ENCODE results near the gene PGAP3. TPM values are rescaled to one million over a fixed set of nuclear protein-coding genes. Genes with fewer than 3 reads are reported as not detected.

Gene PGAP3
- total RNA-seq, 1 donor from 2014 or later, result 23.8 TPM

- DNase-seq (ENCODE audit: low spot score) (no peak), ATAC-seq (no peak)
Observed at GRCh38 chr17:39640591-39641031, 47.2 kb downstream of the PGAP3 start.

- ATAC-seq, result no peak
- no peak for DNase-seq (ENCODE audit: low spot score)
Observed at GRCh38 chr17:39639566-39640458, 48.0 kb downstream of the PGAP3 start.

DNA sequence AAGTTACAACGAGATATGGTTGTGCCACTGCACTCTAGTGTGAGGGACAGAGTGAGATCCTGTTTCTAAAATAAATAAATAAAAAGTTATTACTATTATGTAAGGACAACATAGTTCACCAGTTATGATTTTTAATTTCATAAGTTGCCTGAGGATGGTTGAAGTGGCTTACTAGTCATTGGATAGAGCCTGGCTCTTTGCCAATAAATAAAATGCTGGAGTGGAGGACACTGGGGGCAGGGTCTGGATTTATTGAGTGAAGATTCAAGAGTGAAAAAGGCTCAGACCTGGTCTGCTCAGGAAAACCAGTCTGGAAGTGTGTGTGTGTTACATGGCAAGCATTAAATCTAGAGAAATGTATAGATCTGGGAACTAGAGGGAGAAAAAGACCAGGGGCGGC lies 48.8 kb downstream of the PGAP3 start:
- DNase-seq (ENCODE audit: low spot score) (no peak), ATAC-seq (no peak)

DNA sequence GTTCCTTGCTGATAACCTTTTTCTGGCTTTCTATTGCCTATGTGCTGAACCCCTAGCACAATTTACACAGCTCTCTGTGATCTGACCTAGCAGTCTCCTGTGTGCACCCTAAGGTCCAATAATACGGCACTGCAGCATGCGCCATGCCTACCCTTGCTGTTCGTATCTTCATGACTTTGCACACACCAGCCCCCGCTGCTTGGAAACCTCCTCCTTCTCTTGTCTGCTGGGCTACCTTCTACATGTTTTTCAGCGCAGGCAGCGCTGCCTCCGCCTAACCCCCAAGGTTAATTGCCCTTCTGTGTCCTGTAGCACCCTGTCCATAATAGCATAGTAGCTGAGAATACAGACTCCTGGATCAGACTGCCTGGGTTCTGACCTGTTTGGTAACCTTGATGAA lies 49.5 kb downstream of the PGAP3 start:
- DNase-seq (ENCODE audit: low spot score) (no peak), ATAC-seq (no peak)

DNA sequence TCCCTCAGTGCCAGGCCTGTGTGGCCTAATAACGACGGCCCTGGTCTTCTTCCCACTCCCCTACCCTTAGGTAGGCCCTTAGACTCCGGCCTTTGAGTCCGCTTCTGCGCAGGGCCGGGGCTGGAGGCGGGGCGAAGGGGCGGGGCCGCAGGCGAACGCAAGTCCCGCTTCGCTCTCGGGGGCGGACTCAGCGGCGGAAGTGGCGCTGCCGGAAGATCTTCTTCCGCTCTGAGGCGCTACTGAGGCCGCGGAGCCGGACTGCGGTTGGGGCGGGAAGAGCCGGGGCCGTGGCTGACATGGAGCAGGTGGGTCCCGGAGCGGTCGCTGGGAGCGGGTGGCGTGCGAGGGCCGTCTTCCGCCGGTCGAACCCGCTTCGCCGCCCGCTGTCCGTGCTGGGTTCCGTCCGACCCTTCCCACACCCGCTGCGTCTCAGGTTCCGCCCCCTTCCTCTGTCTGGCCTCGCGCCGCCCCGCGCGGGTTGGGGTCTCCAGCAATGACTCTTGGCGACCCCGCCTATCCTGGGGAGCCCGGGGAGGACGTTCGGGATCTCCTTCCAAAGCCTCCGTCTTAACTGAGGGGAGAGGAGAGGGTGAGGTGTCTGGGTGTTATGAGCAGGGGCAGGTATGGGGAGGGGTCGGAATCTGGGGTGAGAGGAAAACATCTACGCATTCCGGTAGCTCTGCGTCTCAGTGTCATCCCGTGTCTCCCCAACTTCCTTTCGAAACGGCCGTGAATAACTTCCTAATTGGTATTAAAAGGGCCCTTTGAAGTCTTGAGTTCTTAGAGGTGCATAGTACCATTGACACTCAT lies 50.7 kb downstream of the PGAP3 start, which contains the start of gene STARD3:
STARD3 (plus strand) TSS at position 218 of the 810 bp plus-strand sequence. CDS start 16,388 bp downstream, outside the sequence.
- peak; percentile 95 for ATAC-seq
- peak; percentile 94 for DNase-seq (ENCODE audit: low spot score)

DNA sequence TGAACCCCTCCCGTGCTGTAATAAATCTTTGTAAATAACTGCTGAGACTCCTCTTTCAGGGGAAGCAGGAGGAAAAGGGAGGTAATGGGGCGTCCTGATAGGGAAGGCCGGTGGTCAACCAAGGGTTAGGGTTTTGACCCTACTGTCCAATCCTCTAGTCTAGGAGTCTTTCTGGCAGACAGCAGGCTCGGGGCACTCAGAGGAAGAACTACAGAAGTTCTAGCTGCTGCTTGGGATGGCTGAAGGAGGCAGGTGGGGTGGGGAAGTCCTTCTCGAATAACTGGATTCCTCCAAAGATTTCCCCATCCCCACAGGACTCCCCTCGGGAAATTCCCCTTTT lies 51.3 kb downstream of the PGAP3 start:
- no peak for ATAC-seq

DNA sequence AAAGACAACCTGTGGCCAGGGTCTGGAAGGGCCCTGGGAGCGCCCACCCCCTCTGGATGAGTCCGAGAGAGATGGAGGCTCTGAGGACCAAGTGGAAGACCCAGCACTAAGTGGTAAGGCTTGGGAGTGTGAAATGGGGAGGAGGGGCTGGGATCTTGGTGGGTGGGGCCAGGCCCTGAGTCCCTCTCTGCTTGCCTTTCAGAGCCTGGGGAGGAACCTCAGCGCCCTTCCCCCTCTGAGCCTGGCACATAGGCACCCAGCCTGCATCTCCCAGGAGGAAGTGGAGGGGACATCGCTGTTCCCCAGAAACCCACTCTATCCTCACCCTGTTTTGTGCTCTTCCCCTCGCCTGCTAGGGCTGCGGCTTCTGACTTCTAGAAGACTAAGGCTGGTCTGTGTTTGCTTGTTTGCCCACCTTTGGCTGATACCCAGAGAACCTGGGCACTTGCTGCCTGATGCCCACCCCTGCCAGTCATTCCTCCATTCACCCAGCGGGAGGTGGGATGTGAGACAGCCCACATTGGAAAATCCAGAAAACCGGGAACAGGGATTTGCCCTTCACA lies 52.2 kb downstream of the PGAP3 start:
- ATAC-seq, result no peak
- no peak for DNase-seq (ENCODE audit: low spot score)

More for the DNA sequence above, 51.3 kb downstream of the PGAP3 start:
- DNase-seq (ENCODE audit: low spot score), result no peak

DNA sequence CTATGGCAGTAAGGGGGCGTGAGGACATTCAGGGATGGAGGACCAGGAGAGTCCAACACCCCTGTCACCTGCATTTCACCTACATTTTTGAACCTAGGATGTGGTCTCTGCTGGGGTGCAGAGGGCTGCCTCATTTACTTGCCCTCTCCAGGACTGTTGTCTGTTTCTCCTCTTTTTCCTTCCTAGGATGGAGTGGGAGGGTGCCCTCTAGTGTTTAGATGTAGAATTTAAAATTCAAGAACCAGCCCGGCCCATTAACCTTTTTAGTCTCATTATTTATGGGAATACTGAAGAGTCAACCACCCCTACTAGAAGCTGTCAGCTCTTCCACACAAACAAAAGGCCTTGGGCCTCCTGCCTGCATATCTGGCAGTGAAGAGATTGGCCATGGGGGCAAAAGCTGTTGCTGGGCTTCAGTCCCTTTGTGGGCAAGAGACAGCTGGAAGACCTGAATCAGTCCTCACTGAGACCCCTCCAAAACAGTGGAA lies 53.4 kb downstream of the PGAP3 start:
- DNase-seq (ENCODE audit: low spot score), result no peak
- peak; percentile 46 for ATAC-seq

- DNase-seq (ENCODE audit: low spot score) (no peak), ATAC-seq (no peak)
Observed at GRCh38 chr17:39633570-39634183, 54.2 kb downstream of the PGAP3 start.

- ATAC-seq, result no peak
- no peak for DNase-seq (ENCODE audit: low spot score)
Observed at GRCh38 chr17:39632153-39632941, 55.5 kb downstream of the PGAP3 start.

DNA sequence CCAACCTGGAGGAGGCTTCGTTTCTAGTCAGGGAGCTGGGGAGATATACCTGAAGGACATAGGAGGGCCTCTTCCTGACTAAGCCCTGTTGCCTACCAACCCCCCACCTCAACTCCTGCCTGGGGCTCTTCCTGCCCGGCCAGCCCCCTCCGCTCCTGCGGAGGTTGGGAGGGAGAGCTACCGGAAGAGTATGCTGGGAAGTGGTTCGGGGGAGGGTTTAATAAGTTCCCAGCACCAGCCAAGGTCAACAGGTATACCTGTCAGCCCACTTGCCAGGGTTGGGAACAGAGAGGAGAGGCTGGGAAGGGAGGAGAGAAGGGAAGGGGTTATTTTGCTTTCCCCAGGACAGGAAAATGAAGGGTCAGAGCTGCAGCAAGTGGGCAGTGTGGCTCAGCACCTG lies 56.5 kb downstream of the PGAP3 start:
- DNase-seq (ENCODE audit: low spot score), result no peak
- no peak for ATAC-seq

DNA sequence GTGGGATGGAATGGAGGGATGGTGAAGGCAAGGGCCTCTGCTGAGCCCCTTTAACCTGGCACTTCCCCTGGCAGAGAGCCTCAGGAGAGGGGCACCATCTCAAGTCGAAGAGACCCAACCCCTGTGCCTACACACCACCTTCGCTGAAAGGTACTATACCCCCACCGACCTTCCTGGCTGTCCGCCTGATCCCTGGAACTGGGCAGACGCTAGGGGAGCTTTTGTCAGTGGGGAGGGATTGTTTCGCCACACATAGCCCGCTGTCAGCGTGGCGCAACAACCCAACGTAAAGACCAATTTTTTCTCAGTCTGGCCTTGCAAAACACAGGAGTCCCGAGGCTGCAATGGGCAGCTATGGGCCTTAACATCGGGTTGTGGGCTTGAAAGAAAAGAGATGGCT lies 58.0 kb downstream of the PGAP3 start:
- DNase-seq (ENCODE audit: low spot score) (no peak), ATAC-seq (no peak)

- DNase-seq (ENCODE audit: low spot score), result no peak
- ATAC-seq, result no peak
Observed at GRCh38 chr17:39629494-39629880, 58.4 kb downstream of the PGAP3 start.

GRCh38 chr17:39628655-39629493 lies 59.0 kb downstream of the PGAP3 start:
- no peak for DNase-seq (ENCODE audit: low spot score)

DNA sequence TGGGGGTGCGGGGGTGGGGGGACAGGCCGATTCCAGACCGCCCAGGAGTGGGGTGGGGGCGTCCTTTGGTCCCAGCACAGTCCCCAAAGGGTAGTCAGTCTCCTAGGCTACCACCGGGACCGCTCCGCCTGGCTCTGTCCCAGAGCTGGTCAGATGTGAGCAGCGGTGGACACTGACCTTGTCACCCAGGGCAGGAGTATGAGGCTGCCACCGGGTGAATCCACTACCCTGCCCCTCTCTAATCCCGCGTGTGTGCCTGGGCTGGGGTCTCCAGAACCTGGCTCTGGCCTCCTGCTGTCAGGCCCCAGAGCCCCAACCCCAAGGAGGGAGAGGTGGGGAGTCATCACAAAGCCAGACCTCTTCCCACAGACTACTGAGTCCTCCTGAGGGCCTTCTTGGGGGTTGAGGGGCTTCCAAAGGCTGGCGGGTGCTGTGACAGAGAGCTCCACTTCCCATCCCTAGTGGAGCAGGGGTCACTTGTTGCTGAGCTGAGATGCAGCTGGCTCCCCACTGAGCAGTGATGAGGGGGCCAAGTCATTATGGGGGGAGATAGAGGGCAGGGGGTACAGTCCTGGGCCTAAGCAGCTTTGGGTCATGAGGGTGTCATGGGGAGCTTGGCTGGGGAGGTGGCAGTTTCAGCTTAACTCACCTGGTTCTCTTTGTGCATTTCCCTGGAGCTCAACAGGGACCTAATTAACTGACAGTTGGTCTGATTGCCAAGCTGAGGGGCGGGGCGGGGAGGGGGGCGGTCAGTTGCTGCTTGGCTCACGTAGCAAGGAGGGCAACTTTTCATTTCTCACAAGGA lies 59.9 kb downstream of the PGAP3 start:
- no peak for DNase-seq (ENCODE audit: low spot score)
- ATAC-seq, result peak; percentile 42

More at GRCh38 chr17:39628655-39629493, 59.0 kb downstream of the PGAP3 start:
- ATAC-seq, result no peak

DNA sequence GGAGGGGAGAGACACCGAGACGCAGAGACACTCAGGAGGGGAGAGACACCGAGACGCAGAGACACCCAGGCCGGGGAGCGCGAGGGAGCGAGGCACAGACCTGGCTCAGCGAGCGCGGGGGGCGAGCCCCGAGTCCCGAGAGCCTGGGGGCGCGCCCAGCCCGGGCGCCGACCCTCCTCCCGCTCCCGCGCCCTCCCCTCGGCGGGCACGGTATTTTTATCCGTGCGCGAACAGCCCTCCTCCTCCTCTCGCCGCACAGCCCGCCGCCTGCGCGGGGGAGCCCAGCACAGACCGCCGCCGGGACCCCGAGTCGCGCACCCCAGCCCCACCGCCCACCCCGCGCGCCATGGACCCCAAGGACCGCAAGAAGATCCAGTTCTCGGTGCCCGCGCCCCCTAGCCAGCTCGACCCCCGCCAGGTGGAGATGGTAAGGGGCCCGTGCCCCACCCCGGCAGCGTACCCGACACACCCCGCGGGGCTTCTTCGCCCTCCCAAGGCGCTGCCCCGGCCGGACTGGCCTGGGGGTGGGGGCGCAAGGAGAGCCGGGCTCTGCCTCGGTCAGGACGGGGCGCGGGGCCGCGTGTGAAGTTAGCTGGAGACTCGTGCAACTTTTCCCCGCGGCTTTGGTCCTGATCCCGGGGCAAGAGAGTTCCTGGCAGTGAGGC lies 60.7 kb downstream of the PGAP3 start:
- ATAC-seq, result no peak

GRCh38 chr17:39626171-39627046 lies 61.4 kb downstream of the PGAP3 start, which contains the start of gene PPP1R1B:
Gene PPP1R1B, plus strand, starts transcription at chr17:39626952. Its CDS starts 441 bp downstream, at chr17:39627393.
- no peak for DNase-seq (ENCODE audit: low spot score)
- ATAC-seq, result no peak

More for the DNA sequence above, 60.7 kb downstream of the PGAP3 start:
- no peak for DNase-seq (ENCODE audit: low spot score)

Data from left lobe of liver (tissue), 2 donors.